GM12864 (cell line): ENCODE results near the gene CPPED1.
"Not testable (repeated sequence)": the region's sequence is repeated elsewhere in the genome, so short reads cannot be mapped to it uniquely, and the experiment has no call there.

Source experiments
- DNase-seq: peaks from one replicate; pipeline ENCODE4 v3.0.0-alpha.2; 2011; ENCODE audit warnings: low read depth
- H3K4me3 ChIP-seq: 2 replicates; pipeline ENCODE4 v1.5.1; 2011; ENCODE audit warnings: mild to moderate bottlenecking, low read depth, low read length, control low read depth
- TF ChIP-seq, protein P1 (sequence below): IDR thresholded peaks from 2 replicates; pipeline ENCODE4 v1.5.1; 2011; ENCODE audit warnings: low read depth, mild to moderate bottlenecking, moderate library complexity, low read length, control low read depth, inconsistent platforms; ENCODE audit errors: missing control alignments

The CPPED1 gene

GRCh38 chr16:12775656-12776236 is 27.9 kb downstream of the CPPED1 start:
- no peak overlapping the region for H3K4me3 ChIP-seq
- TF ChIP-seq, protein P1, sequence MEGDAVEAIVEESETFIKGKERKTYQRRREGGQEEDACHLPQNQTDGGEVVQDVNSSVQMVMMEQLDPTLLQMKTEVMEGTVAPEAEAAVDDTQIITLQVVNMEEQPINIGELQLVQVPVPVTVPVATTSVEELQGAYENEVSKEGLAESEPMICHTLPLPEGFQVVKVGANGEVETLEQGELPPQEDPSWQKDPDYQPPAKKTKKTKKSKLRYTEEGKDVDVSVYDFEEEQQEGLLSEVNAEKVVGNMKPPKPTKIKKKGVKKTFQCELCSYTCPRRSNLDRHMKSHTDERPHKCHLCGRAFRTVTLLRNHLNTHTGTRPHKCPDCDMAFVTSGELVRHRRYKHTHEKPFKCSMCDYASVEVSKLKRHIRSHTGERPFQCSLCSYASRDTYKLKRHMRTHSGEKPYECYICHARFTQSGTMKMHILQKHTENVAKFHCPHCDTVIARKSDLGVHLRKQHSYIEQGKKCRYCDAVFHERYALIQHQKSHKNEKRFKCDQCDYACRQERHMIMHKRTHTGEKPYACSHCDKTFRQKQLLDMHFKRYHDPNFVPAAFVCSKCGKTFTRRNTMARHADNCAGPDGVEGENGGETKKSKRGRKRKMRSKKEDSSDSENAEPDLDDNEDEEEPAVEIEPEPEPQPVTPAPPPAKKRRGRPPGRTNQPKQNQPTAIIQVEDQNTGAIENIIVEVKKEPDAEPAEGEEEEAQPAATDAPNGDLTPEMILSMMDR = no peak
- no peak for DNase-seq

GRCh38 chr16:12773221-12773620 is 30.5 kb downstream of the CPPED1 start:
- DNase-seq = no peak
- TF ChIP-seq, protein P1 = no peak
- H3K4me3 ChIP-seq = no peak overlapping the region

GRCh38 chr16:12771341-12771798 is 32.3 kb downstream of the CPPED1 start:
- no peak overlapping the region for H3K4me3 ChIP-seq
- TF ChIP-seq, protein P1 = no peak
- no peak for DNase-seq

DNA sequence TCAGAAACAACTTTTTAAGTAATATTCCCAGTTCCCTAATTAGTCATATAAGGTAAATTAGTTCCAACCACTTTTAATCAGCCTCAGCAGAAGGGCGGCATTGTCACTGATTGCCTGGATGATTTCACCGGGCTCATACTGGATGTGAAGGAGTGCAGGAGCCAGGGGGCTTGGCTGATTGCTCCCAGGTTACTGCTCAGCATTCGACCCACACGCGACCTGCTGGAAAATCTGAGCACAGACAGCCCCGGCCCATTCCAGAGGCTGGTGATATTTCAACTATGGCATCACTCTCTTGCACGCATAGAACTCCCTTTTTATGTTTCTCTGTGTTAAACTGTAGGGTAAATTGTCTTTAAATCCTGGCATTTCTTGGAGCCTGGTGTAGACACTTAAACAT is 34.2 kb downstream of the CPPED1 start:
- TF ChIP-seq, protein P1 = no peak
- no peak overlapping the region for H3K4me3 ChIP-seq
- DNase-seq = no peak

- TF ChIP-seq, protein P1 = no peak
- no peak overlapping the region for H3K4me3 ChIP-seq
- peak; percentile 24 for DNase-seq
These were observed 35.8 kb downstream of the CPPED1 start for GRCh38 chr16:12767897-12768296.

- no peak overlapping the region for H3K4me3 ChIP-seq
- TF ChIP-seq, protein P1 = no peak
- no peak for DNase-seq
These were observed 36.8 kb downstream of the CPPED1 start for GRCh38 chr16:12766853-12767252.

DNA sequence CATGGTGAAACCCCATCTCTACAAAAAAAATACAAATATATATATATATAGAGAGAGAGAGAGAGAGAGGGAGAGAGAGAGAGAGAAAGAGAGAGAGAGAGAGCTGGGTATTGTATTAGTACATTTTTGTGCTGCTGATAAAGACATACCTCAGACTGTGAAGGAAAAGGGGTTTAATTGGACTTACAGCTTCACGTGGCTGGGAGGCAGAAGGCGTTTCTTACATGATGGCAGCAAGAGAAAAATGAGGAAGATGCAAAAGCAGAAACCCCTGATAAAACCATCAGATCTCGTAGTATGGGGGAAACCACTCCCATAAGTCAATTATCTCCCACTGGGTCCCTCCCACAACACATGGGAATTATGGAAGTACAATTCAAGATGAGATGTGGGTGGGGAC is 37.5 kb downstream of the CPPED1 start:
- not testable (repeated sequence) for DNase-seq

More for the DNA sequence above, 37.5 kb downstream of the CPPED1 start:
- H3K4me3 ChIP-seq = not testable (repeated sequence)
